HG02884 (cell line): Measurements from ENCODE around the gene ZNF766.
"Not testable (repeated sequence)": the region's sequence is repeated elsewhere in the genome, so short reads cannot be mapped to it uniquely, and the experiment has no call there.

Experiments used
- ATAC-seq: cut with Tn5 transposase; IDR thresholded peaks from one replicate; pipeline ENCODE4 v1.9.1; 2021; ENCODE audit warnings: mild to moderate bottlenecking, moderate library complexity; ENCODE audit not compliant: unreplicated experiment

Gene ZNF766

DNA sequence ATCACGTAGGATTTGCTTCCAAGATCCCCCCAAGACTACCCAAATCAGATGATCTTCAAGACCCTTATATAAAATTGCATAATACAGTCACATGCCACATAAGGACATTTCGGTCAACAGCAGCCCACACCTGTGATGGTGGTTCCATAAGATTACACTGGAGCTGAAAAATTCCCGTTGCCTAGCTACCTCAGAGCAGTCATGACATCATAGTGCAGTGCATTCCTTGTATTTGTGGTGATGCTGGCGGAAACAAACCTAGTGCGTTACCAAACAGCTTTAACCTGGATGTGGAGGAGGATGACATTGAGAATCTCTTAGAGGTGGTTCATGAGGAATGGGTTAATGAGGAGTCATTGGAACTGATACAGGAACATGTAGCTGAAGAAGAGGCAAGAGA is 4.8 kb downstream of the ZNF766 start:
- no peak for ATAC-seq

DNA sequence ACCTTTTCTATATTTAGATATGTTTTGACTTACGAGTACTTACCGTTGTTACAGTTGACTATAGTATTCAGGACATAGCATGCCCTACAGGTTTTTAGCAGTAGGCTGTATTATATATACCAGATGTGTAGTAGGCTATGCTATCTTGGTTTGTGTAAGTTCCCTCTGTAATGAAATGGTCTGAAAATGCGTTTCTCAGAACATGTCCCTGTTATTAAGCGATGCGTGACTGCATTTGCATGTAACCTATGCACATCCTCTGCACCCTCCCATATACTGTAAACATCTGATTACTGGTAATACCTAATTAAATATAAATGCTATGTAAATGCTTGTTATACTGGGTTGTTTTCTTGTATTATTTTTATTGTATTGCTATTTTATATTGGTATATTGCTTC is 6.6 kb downstream of the ZNF766 start:
- no peak for ATAC-seq

DNA sequence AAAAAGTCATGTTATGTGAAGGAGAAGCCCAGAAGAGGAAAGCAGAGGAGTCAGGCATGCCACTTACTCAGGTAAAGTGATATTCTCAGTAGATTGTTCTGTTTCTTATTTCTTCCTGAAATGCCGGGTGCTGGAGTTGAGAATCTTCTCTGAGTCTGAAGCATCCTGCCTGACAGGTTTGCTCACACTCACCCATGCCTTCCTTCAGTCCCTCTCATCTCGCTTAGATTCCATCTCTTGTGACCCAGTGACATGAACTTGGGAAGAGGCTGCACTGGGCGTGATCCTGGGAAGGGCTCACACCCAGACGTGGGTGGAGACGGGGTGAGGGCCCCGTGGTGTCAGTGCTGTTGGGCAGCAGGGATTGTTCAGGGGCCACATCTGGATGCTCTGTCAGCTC is 8.1 kb downstream of the ZNF766 start:
- ATAC-seq, result no peak

DNA sequence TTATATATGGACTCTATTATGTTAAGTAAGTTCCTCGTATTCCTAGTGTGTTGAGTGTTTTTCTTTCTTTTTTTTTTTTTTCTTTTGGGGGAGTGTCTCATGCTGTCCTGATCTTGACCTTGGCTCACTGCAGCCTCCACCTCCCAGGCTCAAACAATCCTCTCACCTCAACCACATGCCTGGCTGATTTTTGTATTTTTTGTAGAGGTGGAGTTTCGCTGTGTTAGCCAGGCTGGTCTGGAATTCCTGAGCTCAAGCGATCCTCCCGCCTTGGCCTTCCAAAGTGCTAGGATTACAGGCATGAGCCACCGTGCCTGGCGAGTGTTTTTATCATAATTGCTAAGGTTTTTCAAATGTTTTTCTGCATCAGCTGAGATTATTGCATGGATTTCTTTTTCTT is 16.9 kb downstream of the ZNF766 start:
- ATAC-seq, result no peak

DNA sequence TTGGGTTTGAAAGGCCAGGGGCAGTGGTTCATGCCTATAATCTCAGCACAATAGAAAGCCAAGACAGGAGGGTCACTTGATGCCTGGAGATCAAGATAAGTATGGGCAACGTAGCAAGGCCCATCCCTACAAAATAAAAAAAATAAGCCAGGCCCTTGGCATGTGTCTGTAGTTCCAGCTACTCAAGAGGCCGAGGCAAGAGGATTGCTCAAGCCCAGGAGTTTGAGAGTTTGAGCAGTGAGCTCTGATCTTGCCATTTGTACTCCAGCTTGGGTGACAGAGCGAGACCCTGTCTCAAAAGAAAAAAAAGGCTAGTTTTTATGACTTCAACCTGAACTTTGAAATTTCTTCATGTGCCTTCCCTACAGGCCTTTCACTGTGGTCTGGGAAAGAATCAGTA is 22.4 kb downstream of the ZNF766 start:
- ATAC-seq, result no peak

DNA sequence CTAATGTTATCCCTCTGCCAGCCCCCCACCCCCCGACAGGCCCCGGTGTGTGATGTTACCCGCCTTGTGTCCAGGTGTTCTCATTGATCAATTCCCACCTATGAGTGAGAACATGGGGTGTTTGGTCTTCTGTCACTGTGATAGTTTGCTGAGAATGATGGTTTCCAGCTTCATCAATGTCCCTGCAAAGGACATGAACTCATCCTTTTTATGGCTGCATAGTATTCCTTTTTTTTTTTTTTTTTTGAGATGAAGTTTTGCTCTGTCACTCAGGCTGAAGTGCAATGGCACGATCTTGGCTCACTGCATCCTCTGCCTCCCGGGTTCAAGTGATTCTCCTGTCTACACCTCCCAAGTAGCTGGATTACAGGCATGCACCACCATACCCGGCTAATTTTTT is 23.6 kb downstream of the ZNF766 start:
- ATAC-seq, result not testable (repeated sequence)

DNA sequence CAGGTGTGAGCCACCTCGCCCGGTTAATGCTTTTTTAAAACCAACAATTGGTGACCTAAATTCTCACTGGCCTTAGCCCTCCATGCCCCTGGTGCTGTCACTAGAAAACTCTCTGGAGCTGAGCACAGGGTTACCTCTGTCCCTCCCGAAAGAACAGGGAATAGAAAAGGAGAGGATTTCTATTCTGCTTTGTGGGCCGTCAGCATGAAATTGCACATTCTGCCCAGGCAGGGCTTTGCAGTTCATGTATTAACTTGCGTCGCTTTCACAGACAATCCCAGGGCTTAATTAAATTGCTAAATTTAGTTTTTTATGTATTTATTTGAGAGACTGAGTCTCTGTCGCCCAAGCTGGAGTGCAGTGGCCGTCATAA is 27.0 kb downstream of the ZNF766 start:
- ATAC-seq, result no peak

DNA sequence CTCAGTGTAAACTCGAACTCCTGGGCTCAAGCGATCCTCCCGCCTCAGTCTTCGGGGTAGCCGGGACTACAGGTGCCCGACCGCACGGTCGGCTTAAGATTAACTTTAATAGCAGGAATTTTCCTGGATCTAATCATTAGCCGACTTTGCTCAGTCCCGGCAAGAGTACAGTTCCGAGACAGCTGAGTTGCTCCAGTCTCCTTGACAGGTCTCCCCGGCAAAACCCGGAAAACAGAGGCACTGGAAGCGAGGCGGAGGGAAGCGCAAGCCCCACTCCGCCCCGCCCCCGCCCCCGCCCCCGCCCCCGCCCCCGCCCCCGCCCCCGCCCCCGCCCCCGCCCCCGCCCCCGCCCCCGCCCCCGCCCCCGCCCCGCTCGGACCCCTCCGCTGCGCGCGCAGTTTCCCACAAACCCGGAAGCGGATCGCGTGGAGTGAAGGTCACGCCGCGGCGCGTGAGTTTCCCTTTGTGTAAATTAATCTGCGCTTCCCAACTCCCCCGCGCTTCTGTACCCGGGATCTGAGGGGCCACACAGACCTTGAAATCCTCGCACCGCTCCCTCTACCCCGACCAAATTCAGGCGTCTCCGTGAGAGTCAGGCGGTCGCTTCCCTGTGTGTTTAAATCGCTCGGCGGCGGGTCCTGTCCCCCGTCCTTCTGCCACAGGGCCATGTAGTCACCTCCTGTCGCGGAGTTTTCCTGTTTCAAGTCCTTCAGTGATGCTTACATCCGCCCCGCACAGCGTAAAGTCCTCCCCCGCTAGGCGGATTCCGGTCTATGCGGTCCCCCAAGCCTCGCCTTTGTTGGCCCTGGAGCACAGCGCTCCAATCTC is 27.6 kb downstream of the ZNF766 start, which contains the start of gene ZNF480:
Gene ZNF480 (plus strand): TSS at position 397 of the 828 bp plus-strand sequence. CDS start 3,244 bp downstream, outside the sequence.
- ATAC-seq, result no peak

DNA sequence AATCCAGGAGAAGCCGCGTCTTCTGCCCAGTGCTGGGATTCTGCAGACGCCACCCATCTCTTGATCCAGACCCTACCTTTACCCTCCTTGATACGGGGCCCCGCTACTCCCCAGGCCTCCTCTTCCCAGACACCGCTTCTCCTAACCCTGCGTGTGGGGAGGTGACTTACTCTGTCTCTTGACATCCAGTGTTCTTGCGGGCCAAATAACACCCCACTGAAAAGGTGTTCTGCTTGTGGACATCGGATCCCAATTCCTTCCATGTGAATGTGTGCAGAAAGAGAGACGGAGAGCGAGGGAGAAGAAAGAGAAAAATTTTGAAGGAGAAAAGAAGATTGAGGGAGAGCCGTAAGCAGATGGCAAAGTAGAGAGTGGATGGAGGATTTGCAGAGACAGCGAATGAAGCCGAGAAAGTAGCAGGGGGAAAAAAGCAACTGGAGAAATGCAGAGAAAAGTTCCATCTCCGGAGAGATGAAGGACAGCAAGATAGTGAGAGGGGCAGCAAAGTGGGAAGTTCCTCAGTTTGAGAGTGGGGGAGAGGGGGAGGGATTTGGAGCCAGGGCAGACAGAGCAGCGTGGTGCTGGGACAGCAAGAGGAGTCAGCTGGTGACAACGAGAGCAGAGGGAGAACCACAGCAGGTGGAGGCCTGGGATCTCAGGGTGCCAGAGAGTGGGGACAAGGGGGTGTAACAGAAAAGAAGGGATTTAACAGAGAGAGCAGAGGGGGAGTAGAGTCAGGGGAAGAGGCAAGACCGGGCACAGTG is 28.4 kb downstream of the ZNF766 start:
- no peak for ATAC-seq

DNA sequence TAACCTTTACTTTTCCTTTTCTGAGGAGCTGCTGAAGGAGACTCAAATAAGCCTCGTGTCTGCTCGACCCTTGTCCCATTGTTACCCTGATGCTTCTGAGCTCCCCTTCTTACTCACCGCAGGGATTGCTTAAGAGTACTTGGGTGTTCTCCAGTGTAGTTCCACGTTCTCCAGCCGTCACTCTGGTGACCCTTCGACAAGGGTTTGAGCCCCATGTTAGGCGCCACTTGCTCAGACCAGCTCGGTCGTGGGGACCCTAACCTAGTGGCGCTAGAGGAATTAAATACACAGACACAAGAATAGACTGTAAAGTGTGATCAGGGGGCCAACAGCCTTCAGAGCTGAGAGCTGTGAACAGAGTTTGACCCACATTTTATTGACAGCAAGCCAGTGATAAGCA is 37.9 kb downstream of the ZNF766 start:
- no peak for ATAC-seq

DNA sequence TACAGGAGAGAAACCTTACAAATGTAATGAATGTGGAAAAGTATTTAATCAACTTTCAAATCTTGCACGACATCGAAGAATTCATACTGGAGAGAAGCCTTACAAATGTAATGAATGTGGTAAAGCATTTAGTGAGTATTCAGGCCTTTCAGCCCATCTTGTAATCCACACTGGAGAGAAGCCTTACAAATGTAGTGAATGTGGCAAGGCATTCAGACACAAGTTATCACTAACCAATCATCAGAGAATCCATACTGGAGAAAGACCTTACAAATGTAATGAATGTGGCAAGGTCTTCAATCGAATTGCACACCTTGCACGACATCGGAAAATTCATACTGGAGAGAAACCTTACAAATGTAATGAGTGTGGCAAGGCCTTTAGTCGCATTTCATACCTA is 53.0 kb downstream of the ZNF766 start:
- no peak for ATAC-seq

DNA sequence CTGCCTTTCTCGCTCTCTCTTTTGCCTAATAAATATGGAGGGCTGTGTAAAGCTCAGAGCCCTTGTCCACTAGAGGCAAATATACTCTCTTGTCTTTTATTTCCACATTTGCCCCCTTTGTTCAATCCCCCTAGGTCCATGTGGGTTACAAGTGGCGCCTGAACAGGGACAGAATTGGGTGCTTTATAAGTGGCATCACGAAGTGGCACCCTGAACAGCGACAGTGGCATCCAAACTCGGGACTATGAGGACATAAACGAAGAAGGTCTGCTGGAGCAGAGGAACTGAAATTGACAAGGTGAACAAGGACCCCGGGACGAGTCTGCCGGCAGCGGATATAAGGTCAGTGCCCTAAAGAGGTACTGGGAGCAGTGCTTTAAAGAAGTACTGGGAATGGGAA is 62.4 kb downstream of the ZNF766 start:
- ATAC-seq, result no peak

DNA sequence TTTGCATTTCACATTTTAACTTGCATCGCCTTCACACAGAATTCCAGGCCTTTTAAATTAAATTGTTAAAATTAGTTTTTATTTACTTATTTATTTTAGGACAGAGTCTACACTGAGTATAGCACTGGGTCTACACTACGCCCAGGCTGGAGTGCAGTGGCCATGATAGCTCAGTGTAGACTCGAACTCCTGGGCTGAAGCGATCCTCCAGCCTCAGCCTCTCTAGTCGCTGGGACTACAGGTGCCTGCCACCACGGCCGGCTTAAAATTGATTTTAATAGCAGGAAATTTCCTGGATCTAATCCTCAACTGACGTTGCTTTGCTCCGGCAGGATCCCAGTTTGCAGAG is 66.4 kb downstream of the ZNF766 start:
- no peak for ATAC-seq

DNA sequence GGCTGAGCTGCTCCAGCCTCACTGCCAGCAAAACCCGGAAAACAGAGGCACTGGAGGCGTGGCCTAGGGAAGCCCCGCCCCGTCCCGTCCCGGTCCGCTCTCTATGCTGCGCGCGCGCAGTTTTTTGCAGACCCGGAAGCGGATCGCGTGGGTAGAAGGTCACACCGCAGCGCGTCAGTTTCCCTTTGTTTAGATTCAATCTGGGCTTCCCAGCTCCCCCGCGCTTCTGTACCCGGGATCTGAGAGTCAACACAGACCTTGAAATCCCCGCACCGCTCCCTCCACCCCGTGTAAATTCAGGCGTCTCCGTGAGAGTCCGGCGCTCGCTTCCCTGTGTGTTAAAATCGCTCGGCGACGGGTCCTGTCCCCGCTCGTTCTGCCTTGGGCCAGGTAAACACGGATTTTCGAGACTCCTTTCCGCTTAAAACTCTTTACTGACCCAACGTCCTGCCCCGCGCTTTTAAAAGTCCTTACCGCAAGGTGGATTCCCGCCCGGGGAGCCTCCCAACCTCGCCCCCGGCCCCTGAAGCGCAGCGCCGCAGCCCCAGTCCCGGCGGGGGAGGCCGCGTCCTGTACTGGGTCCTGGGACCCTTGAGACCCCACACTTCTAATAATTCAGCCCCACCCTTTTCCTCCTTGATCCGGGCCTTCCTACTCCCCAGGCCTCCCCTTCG is 66.9 kb downstream of the ZNF766 start, which contains the start of gene ZNF610:
Gene ZNF610 (plus strand): TSS at position 127 of the 674 bp plus-strand sequence. CDS start 12,930 bp downstream, outside the sequence.
- no peak for ATAC-seq

DNA sequence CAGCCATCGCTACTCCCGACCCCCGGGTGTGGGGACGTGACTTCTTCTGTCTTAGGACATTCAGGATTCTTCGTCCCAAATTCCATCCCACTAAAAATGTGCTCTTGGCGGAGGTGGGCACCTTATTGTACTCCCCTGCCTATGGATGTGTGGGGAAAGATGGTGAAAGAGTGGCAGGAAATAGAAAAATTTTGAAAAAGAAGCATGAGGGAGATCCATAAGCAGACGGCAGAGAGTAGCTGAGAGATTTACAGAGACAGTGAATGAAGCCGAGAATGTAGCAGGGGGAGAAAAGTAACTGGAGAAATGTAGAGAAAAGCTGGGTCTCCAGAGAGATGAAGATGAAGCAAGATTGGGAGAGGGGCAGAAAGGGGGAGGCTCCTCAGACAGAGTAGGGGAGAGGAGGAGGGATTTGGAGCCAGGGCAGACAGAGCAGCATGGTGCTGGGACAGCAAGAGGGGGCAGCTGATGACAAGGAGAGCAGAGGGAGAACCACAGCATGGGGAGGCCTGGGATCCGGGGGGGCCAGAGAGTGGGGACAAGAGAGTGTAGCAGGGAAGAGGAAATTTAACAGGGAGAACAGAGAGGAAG is 67.5 kb downstream of the ZNF766 start:
- no peak for ATAC-seq

DNA sequence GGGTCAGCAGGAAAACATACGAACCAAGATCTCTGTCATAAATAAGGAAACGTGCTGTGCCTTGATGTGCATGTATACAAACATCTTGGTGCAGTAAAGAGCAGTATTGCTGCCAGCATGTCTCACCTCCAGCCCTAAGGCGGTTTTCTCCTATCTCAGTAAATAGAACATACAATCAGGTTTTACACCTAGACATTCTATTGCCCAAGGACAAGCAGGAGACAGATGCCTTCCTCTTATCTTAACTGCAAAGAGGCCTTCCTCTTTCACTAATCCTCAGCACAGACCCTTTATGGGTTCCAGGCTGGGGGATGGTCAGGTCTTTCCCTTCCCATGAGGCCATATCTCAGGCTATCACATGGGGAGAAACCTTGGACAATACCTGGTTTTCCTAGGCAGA is 69.6 kb downstream of the ZNF766 start:
- ATAC-seq, result not testable (repeated sequence)

DNA sequence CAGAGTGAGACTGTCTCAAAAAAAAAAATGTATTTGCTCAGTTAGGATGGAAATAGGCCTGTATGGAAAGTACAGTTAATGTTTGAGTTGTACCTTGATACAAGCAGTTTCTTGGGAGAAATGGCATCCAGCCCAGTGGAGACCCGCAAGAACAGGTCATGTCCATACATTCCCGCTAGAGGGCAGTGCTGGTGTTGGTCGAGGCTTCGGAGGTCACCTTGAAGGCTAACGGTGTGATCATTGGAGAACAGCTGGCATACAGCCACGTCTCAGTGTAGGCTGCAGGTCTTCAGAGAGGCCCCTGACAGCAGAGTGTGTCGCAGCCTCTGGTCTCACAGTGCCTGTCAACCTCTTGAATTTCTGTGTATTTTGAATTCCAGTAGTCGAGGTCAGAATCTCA is 74.2 kb downstream of the ZNF766 start:
- ATAC-seq, result no peak

DNA sequence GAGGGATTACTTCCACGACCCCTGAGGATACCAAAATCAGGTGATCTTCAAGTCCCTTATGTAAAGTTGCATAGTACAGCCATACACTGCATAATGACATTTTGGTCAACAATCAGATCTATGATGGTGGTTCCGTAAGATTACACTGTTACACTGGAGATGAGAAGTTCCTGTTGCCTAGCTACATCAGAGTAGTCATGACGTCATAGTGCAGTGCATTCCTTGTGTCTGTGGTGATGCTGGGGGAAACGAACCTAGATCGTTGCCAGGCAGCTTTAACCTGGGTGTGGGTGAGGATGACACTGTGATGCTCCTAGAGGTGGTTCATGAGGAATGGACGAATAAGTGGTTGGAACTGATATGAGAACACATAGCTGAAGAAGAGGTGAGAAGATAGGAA is 75.8 kb downstream of the ZNF766 start:
- no peak for ATAC-seq
